HEK293T (cell line): Measurements from ENCODE around the gene CRB3.

Experiments used
- CTCF ChIA-PET: fragments of 350-600 bp; formaldehyde crosslinking; extraction: SDS; loops from one replicate; lab custom pipeline; 2021; ENCODE audit warnings: antibody characterized with exemption, inconsistent platforms; lab: Yijun Ruan, JAX
- POLR2A ChIA-PET: fragments of 350-600 bp; formaldehyde crosslinking; extraction: SDS; loops from one replicate; lab custom pipeline; 2020; ENCODE audit warnings: antibody characterized with exemption, inconsistent platforms; lab: Yijun Ruan, JAX
- DNase-seq: peaks from one replicate; pipeline ENCODE4 v3.0.0; 2012; ENCODE audit warnings: mixed read lengths; ENCODE audit errors: extremely low spot score
- ARNT ChIP-seq: fragments of 450-650 bp; IDR thresholded peaks from 2 replicates; pipeline ENCODE4 v1.6.1; 2017; ENCODE audit warnings: mild to moderate bottlenecking
- BHLHE40 ChIP-seq: fragments of 450-650 bp; IDR thresholded peaks from 2 replicates; pipeline ENCODE4 v1.6.1; 2016; ENCODE audit warnings: mild to moderate bottlenecking, moderate library complexity, borderline replicate concordance
- CTBP1 ChIP-seq: fragments of 450-650 bp; IDR thresholded peaks from 2 replicates; pipeline ENCODE4 v1.6.1; 2016; ENCODE audit warnings: borderline replicate concordance
- ELF4 ChIP-seq: fragments of 450-650 bp; IDR thresholded peaks from 2 replicates; pipeline ENCODE4 v1.6.1; 2017; ENCODE audit warnings: antibody characterized with exemption
- FOXA1 ChIP-seq: fragments of 450-650 bp; IDR thresholded peaks from 2 replicates; pipeline ENCODE4 v1.6.1; 2016; ENCODE audit warnings: mild to moderate bottlenecking
- FOXK2 ChIP-seq: fragments of 450-650 bp; IDR thresholded peaks from 2 replicates; pipeline ENCODE4 v1.6.1; 2016; ENCODE audit warnings: mild to moderate bottlenecking
- FOXM1 ChIP-seq: fragments of 450-650 bp; IDR thresholded peaks from 2 replicates; pipeline ENCODE4 v1.6.1; 2017; ENCODE audit warnings: mild to moderate bottlenecking, borderline replicate concordance
- HDGF ChIP-seq: fragments of 450-650 bp; IDR thresholded peaks from 2 replicates; pipeline ENCODE4 v1.6.1; 2017; ENCODE audit warnings: antibody characterized with exemption, borderline replicate concordance
- L3MBTL2 ChIP-seq: fragments of 450-650 bp; conservative IDR thresholded peaks from 2 replicates; pipeline ENCODE4 v1.6.1; 2016; ENCODE audit warnings: mild to moderate bottlenecking
- LEF1 ChIP-seq: fragments of 450-650 bp; IDR thresholded peaks from 2 replicates; pipeline ENCODE4 v1.6.1; 2017; ENCODE audit warnings: mild to moderate bottlenecking, borderline replicate concordance
- NFRKB ChIP-seq: fragments of 450-650 bp; IDR thresholded peaks from 2 replicates; pipeline ENCODE4 v1.6.1; 2016; ENCODE audit warnings: mild to moderate bottlenecking, moderate library complexity
- SP1 ChIP-seq: fragments of 450-650 bp; IDR thresholded peaks from 2 replicates; pipeline ENCODE4 v1.6.1; 2017
- SUZ12 ChIP-seq: fragments of 450-650 bp; IDR thresholded peaks from 2 replicates; pipeline ENCODE4 v1.6.1; 2016; ENCODE audit warnings: mild to moderate bottlenecking
- TARDBP ChIP-seq: fragments of 450-650 bp; IDR thresholded peaks from 2 replicates; pipeline ENCODE4 v1.6.1; 2016
- ZNF384 ChIP-seq: fragments of 450-650 bp; IDR thresholded peaks from 2 replicates; pipeline ENCODE4 v1.6.1; 2016
- TF ChIP-seq, protein P1 (sequence below): fragments of 450-650 bp; IDR thresholded peaks from 2 replicates; pipeline ENCODE4 v1.6.1; 2016

Gene CRB3

DNA sequence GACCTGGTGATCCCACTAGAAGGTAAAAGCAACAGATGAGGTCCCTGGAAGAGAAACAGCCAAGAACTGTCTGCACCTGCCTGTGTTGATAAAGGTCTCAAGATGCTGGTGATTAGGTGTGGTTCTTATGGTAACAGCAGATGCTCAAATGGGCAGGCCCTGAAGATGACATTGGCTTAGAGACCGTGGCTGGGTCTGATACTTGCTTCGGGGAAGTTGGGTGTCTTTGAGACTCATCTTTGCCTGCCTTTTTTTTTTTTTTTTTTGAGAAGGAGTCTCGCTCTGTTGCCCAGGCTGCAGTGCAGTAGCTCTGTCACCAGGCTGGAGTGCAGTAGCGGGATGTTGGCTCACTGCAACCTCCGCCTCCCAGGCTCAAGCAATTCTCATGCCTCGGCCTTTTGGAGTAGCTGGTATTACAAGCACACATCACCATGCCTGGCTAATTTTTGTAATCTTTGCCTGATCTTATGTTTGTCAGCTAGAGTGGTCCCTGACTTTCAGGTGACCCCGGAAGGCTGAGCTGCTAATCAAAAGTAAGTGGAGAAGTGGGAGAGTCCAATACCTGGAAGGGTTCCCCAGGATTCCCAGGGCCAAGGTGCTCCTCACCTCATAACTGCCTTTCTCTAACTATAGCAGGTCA lies 12.4 kb upstream of the CRB3 start:
- POLR2A ChIA-PET, result no interaction called here
- DNase-seq, result no peak
- CTCF ChIA-PET, result no interaction called here
- TF ChIP-seq SUZ12 (no peak), FOXK2 (no peak), ELF4 (no peak), ARNT (no peak), FOXM1 (no peak), CTBP1 (no peak), ZNF384 (no peak), BHLHE40 (no peak), L3MBTL2 (no peak), LEF1 (no peak), SP1 (no peak), HDGF (no peak), TARDBP (no peak), NFRKB (no peak), FOXA1 (no peak)
- TF ChIP-seq, protein P1, sequence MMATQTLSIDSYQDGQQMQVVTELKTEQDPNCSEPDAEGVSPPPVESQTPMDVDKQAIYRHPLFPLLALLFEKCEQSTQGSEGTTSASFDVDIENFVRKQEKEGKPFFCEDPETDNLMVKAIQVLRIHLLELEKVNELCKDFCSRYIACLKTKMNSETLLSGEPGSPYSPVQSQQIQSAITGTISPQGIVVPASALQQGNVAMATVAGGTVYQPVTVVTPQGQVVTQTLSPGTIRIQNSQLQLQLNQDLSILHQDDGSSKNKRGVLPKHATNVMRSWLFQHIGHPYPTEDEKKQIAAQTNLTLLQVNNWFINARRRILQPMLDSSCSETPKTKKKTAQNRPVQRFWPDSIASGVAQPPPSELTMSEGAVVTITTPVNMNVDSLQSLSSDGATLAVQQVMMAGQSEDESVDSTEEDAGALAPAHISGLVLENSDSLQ, result no peak

GRCh38 chr19:6452223-6452614 lies 11.9 kb upstream of the CRB3 start:
- TF ChIP-seq, protein P1, result no peak
- ChIA-PET POLR2A (no interaction called here), CTCF (no interaction called here)
- no peak for DNase-seq

DNA sequence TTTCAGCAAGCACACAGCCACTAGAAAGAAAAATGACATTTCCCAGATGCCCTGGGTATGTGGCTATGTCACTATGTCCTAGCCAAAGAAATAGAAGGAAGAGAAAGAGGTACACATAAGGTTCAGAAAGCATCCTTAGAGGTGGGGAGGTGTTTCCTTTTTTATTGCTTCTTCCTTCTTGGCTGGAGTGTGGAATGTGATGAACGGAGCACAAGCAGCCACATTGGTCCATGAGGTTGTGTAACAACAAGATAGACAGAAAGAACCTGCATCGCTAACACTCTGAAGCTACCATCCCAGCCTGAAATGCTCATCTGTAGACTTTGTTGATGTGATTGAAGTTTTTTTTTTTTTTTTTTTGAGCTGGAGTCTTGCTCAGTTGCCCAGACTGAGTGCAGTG lies 11.2 kb upstream of the CRB3 start:
- ChIA-PET CTCF (interaction anchor here (0.6 kb wide), 1 partner anchor 29 kb away, joined by 3 read pairs; the partner anchor contains the start of gene DENND1C), POLR2A (no interaction called here)
- no peak for TF ChIP-seq LEF1
- no peak for TF ChIP-seq FOXM1
- TF ChIP-seq, protein P1, result no peak
- TF ChIP-seq SUZ12, result no peak
- TF ChIP-seq ZNF384, result no peak
- no peak for TF ChIP-seq HDGF
- no peak for DNase-seq

- ChIA-PET POLR2A (no interaction called here), CTCF (no interaction called here)
- DNase-seq, result no peak
- no peak for TF ChIP-seq FOXA1
- TF ChIP-seq FOXM1, result no peak
- TF ChIP-seq ARNT, result no peak
- no peak for TF ChIP-seq ZNF384
Measured at GRCh38 chr19:6453951-6454565, 10.0 kb upstream of the CRB3 start.

- POLR2A ChIA-PET, result no interaction called here
- CTCF ChIA-PET, result no interaction called here
- TF ChIP-seq, protein P1, result no peak
- no peak for TF ChIP-seq SP1
- DNase-seq, result no peak
Measured at GRCh38 chr19:6455924-6456323, 8.1 kb upstream of the CRB3 start.

DNA sequence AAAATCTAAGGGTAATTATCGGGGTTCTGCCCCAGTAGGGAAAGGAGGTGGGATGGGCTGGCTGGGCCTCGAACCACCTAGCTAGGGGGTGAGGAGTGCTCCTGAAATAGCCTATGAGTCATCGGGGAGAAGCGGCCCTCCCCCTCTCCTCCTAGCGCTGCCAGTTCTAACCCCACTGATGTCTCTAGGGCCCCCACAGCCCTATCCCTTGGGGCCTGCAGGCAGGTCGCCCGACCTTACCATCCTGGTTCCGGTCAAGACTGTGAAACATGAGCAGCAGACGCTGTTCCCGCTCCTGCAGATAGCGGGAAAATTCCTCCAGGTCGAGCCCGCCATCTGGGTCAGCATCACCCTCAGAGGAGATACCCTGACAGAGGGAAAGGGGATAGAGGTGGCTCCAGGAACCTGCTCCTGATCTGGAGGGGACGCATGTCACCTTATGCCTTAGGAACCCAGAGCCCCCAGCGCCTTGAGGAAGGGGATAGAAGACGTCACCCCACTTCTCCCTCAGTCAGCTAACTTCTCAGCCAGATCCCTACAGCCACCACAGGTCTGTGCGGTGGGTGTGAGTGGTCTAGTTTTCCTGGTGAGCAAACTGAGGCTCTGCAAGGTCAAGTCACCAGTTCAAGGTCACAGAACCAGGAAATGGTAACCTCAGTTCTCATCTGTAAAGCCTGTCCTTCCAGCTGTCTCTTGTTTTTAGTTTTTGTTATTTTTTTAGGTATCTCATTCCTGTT lies 5.9 kb upstream of the CRB3 start:
- ChIA-PET POLR2A (interaction anchor here (1.8 to 2.4 kb wide), 2 partner anchors 33 to 278 kb away, joined by 5 to 10 read pairs; partner anchors contain the start of gene KHSRP), CTCF (no interaction called here)
- TF ChIP-seq NFRKB (no peak), FOXM1 (no peak), CTBP1 (no peak), ARNT (no peak)
- TF ChIP-seq, protein P1, result no peak
- no peak for DNase-seq
